Stimulated activated CD4-positive, alpha-beta T cell treated with anti-CD3 and anti-CD28 coated beads, Interleukin-15, amount 100 ng/mL, for 48 hours (primary cell): Measurements from ENCODE around the gene TBC1D32.
"Not testable (repeated sequence)": the region's sequence is repeated elsewhere in the genome, so short reads cannot be mapped to it uniquely, and the experiment has no call there.

Experiments
- DNase-seq, 2 donors: peaks; one replicate each; pipeline ENCODE4 v3.0.0-alpha.2; 2020; ENCODE audit warnings: low read depth in 2 of 2

The TBC1D32 gene, protein sequence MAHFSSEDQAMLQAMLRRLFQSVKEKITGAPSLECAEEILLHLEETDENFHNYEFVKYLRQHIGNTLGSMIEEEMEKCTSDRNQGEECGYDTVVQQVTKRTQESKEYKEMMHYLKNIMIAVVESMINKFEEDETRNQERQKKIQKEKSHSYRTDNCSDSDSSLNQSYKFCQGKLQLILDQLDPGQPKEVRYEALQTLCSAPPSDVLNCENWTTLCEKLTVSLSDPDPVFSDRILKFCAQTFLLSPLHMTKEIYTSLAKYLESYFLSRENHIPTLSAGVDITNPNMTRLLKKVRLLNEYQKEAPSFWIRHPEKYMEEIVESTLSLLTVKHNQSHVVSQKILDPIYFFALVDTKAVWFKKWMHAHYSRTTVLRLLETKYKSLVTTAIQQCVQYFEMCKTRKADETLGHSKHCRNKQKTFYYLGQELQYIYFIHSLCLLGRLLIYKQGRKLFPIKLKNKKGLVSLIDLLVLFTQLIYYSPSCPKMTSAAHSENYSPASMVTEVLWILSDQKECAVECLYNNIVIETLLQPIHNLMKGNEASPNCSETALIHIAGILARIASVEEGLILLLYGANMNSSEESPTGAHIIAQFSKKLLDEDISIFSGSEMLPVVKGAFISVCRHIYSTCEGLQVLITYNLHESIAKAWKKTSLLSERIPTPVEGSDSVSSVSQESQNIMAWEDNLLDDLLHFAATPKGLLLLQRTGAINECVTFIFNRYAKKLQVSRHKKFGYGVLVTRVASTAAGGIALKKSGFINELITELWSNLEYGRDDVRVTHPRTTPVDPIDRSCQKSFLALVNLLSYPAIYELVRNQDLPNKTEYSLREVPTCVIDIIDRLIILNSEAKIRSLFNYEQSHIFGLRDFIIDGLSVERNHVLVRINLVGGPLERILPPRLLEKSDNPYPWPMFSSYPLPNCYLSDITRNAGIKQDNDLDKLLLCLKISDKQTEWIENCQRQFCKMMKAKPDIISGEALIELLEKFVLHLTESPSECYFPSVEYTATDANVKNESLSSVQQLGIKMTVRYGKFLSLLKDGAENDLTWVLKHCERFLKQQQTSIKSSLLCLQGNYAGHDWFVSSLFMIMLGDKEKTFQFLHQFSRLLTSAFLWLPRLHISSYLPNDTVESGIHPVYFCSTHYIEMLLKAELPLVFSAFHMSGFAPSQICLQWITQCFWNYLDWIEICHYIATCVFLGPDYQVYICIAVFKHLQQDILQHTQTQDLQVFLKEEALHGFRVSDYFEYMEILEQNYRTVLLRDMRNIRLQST

DNA sequence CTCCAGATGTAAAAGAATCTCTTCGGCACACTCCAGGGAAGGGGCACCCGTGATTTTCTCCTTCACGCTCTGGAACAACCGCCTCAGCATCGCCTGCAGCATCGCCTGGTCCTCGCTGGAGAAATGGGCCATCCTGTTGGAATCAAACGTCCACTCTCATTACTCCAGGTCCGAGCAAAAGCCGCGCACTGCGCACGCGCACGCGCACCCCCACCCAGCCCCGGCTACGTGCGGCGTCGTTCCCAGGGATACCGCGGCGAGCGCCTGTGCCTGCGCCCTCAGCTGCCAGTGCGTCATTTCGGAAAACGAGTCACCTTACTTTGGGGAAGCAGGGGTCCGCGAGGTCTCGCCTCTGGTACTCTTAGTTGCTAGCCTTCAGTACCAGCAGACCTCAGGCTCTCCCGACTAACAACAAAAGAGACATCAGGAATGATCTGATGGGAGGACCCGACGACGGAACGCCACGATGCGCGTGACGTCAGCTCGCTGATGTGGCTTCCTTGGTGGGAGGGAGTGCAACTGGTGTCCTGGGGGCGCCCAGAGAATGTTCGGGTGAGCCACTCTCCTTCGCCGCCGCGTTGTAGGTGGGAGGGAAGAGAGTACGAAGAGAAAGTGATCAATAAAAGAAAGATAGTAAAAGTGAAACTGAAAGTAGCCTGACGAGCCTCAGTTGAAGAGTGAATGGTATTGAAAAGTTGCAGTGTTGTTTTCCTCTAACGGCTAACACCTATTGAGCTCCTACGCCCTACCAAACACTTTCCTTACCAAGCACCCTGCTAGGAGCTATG is at the start of gene TBC1D32:
Gene TBC1D32, minus strand, starts transcription at position 182 of the 788 bp plus-strand sequence. Its CDS starts 50 bp downstream, at position 132.
- peak; percentile 80 to 83 for DNase-seq

DNA sequence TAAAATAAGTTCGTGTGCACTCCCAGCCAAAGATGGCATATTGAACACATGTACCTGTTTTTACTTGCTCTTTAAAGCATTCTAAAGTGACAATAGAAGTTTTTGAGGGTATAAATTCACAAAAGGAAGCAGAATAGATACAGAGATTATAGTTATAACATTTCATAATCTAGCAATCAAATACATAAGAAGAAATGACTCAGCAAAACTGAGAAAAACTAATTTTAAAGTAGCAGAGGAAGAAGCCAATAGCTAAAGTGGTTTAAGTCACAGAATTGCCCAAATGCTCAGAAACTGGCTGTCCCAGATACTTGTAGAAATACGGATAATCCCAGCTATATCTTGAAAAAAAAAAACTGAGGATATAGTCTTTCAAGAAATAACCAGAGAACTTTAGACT is 49.2 kb upstream of the TBC1D32 start:
- no peak for DNase-seq

DNA sequence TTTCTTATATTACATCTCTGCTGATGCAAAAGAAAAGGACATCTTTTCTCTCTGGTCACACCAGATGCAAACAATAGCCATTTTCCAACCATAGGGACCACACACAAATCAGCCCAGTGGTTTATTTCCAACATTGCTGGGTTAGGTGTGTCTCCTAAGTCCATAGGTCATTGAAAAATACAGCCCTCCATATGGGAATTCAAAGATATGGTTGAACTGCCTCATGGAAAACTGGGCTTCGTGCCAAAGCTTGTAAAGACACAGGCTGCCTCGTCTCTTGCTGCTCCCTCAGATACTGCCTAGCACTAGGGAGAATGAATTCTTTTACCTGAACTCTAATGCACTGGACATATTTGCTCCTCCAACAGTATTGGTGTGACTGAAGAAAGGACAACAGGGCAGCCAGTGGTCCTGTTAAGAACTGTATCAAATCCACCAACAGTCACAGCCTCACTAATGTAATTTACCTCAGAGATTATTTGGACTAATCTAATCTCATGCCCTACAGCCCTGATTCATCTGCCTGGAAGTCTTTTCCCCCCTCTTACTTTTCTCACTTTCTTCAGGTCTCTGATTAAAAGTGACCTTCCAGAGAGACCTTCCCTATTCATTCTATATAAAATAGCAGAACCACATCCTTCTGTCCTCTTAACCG is 48.3 kb upstream of the TBC1D32 start:
- DNase-seq, result no peak

DNA sequence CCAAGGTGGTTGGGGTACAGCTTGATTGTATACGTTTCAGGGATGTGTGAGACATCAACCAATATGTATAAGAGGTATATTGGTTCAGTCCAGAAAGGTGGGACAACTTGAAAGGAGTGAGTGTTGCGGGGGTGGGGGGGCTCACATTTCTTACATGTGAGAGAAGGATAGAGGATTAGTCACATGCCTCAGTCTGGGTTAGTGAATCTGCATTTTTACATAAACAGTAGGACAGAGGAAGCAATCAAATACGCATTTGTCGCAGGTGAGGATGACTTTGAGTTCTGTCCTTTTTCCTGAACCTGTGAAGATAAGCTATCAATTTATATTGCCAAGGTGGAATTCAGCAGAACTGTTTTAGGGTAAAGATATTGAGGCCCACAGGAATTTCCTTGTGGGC is 42.1 kb upstream of the TBC1D32 start:
- no peak for DNase-seq

DNA sequence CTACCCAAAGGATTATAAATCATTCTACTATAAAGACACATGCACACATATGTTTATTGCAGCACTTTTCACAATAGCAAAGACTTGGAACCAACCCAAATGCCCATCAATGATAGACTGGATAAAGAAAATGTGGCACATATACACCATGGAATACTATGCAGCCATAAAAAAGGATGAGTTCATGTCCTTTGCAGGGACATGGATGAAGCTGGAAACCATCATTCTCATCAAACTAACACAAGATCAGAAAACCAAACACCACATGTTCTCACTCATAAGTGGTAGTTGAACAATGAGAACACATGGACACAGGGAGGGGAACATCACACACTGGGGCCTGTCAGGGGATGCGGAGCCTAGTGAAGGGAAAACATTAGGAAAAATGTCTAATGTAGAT is 39.9 kb upstream of the TBC1D32 start:
- DNase-seq, result not testable (repeated sequence)

DNA sequence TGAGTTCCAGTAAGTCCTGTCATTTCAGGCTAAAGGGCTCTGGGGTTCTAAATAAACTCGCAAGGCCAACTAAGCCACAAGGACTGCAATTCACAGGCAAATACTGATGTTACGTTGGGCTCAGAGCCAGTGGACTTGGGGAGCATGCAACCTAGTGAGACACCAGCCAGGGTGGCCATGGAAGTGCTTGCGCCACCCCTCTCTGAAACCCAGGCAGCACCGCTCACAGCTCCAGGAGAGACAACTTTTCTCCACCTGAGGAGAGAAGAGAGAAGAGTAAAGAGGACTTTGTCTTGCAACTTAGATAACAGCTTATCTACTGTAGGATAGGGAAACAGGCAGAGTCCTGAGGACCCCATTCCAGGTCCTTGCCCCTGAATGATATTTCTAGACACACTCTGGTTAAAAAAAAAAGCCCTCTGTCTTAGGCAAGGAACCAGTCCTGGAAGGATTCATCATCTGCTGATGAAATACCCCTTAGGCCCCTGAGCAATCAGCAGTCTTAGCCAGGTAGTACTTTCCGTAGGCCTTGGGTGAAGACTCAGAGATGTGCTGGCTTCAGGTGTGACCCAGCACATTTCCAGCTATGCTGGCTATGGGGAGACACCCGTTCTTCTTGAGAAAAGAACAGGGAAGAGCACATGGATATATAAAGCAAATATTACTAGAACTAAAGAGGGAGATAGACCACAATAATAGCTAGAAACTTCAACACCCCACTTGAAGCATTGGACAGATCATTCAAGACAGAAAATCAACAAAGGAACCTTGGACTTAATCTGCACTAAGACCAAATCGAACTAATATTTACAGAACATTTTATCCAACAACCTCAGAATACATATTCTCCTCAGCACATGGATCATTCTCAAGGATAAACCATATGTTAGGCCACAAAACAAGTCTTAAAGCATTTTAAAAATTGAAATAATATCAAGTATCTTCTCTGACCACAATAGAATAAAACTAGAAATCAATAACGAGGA is 31.5 kb upstream of the TBC1D32 start:
- DNase-seq, result no peak

DNA sequence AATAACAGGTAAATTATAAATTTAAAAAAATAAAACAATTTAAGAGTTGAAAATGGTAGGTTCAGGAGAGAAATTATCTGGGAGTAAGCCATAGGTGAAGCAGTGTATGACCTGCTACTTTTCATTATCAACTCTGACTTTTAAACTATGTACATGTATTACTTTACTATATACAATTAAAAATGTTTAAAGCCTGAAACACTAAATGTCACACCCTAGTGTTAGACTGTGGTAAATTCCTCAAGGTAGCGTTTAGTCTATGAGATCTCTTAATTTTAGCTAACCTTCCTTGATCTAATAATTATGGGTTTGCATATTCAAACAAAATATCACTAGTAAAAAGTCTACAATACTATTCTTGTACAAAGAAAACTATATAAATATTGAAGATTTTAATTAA is 22.3 kb upstream of the TBC1D32 start:
- no peak for DNase-seq

DNA sequence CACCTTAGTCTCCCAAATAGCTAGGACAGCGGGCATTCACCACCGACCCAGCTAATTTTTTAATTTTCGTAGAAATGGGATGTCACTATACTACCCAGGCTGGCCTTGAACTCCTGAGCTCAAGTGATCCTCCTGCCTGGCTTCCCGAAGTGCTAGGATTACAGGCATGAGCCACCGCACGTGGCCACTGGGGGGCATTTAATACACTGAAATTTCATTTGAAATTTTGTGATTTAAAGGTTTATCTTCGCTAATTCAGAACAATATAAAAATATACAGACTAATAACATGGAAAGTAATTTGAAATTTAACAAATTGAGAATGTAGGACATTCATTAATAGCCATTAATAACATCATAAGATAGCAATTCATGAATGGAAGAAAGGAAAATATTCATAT is 20.5 kb upstream of the TBC1D32 start:
- DNase-seq, result no peak

DNA sequence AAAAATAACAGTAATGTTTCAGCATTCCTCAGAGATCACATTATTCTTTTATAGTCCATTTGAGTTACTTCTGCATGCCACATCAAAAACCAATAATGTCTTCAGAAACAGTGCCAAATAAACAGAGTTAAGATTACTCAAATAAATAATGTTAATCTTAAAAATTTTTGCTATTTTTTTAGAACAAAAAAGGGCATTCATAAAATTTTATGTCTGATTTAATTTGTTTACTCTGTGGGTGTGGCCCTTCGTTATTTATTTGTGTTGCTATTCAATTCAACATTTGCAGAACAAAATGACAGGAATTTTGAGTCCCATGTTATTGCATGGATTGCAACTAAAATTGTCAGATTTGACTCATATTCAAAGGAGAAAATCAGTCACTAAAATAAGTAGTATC is 18.7 kb upstream of the TBC1D32 start:
- DNase-seq, result no peak

DNA sequence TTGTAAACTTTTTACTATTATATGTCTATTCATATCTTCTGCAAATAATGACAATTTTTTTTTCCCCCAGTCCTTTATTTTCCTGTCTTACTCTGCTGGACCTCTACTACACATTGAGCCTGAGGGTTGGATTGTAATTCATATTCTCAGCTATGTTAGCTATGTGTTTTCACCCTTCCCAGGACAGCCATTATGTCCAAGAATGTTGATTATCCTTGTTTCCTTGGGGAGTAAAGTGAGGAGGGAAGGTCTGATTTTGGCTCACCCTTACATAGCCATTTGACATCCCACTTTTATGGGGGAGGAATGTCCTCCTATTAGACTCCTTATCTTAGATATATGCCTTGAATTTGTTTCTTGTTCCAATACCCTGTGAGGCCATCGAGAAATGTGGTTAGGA is 17.6 kb upstream of the TBC1D32 start:
- DNase-seq, result no peak

DNA sequence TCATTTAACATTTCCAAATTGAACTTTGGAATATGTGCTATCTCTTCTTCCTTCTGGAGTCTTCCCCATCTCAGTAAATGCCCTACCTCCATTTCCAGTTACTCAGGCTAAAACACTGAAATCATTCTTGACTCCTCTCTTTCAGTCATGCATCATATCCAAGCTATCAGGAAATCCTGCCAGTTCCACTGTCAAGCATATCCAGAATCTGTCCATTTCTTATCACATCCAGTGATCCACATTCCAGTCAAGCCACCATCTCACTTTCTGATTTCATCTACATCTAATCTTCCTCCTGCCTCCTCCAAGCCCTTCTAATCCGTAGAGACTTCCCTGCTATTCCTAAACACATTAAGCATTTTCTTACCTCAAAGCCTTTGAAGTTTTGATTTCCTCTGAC is 15.3 kb upstream of the TBC1D32 start:
- DNase-seq, result no peak

DNA sequence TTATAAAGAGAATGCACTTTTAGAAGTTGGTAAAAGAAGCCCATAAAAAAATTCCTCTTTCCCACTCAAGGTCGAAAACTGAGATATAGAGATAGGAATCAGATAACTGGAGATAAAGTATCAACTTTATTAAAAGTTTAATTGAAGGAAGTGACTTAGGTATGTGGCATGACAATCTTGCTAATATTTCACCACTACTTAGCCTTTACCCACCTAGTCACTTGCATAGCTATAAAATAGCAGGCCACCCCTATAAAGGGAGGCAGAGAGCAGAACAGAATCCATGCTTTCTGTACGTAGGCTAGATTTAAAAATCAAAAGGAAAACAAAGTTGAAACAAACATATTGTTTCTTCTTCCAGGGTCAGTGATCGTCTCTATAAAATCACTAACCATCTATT is 13.2 kb upstream of the TBC1D32 start:
- DNase-seq, result no peak

DNA sequence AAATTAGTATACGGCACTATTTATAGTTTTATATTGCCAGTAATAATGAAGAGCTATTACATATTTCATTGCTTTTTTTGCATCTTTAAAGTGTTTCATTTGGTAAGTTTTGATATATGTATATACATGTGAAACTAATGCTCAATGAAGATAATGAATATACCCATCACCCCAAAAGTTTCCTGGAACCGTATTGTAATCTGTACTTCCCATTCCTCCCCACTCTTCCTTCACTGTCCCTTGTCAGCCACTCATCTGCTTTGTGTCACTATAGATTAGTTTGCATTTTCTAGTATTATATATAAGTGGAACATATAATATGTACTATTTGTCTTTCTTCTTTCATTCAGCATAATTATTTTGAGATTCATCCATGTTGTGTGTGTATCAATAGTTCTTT is 10.3 kb upstream of the TBC1D32 start:
- DNase-seq, result no peak

DNA sequence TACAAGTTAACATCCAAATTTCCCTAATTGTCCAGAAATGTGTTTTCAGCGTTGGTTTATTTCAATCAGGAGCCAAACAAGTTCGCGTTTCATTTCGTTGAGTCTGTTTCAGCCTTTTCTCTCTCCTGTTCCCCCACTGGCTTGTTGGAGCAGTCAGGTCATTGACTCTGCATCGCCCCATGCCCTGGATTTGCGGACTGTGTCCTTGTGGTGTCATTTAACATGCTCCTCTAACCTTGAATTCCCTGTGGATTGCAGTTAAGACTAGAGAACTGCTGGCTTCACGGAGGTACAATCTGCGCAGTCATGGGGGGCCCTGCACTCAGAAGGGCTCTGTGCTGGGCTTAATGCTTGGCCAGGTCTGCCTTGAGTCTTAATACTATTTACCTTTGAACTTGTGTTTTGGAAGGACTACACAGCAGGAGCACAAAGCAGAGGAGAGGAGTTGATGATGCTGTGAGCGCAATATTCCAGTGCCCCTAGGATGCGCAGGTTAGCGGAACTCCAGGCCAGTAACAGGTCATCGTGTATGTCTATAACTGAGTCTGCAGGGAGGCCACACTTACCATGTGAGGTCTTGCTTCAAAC is 5.5 kb upstream of the TBC1D32 start:
- DNase-seq, result no peak

DNA sequence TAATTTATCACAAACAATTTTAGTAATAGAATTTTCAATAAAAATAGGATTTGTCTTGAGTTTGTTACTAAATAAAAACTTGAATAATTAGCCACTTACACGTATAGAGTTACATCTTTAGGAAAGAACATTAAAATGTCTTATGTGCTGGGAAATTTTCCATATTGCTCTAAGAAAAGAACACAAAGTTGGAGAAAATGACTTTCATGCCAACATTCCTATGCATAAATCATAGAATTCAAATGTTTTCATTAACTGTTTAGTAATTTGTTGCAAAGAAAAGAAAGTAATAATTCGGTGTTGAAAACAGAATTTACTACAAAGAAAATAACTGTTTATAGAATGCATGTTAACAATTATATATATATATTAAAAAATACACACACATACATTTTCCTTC is 4.7 kb upstream of the TBC1D32 start:
- DNase-seq, result no peak

DNA sequence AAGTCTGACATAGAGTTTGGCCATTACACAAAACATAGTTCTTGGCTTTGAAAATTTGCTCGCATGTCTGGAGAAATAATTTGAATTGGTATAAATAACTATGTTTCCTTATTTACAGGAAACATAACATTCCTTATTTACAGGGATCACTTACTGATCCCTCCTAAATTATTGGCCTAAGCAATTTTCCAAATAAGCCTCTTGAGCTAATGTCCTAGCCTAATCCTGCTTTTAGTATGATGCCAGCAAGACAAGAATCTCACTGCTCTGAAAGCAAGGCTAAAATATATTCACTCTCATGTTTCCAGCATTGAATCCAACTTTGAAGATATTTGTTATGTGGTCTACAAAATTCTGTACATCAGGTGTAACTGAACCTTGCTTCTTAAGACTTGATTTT is 4.1 kb upstream of the TBC1D32 start:
- no peak for DNase-seq

DNA sequence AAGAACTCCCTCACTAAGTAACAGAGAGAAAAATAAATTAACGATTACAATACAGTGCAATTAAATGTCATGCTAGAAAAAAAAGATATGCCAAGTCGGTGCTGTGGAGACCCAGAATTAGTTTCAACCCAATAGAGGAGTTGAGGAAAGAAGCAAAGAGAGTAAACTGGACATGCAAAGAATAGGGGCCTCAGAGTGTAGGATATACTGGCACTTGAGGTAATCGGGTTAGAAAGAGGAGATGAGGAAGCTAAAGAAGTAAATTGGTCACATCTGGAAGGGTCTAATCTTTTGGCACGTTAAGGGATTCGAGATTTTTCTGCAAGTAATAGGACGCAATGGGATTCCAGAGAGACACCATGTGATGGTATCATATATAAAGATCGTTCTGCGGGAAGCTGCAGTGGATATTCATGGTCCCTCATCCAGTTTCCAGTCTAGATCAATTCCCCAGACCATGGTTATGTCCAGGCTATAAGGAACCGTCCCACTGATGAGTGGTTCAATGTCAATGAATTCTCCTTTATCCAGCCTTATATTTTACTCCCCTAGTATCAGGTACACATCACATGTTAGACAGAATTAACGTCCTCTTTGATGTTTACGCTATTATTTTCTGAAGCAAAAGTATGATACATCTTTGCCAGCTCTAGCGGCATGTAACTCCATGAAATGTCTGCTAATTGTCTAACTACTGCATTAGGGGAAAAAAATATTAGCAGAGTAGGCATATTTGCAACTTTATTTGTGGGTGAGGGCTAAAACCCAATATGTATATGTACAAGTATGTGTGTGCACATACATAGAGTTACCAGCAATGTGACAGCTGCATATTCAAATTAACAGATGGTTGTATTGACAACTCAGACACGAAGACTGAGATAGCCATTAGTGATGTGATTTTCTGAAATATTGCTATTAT is 1.1 kb upstream of the TBC1D32 start:
- no peak for DNase-seq

DNA sequence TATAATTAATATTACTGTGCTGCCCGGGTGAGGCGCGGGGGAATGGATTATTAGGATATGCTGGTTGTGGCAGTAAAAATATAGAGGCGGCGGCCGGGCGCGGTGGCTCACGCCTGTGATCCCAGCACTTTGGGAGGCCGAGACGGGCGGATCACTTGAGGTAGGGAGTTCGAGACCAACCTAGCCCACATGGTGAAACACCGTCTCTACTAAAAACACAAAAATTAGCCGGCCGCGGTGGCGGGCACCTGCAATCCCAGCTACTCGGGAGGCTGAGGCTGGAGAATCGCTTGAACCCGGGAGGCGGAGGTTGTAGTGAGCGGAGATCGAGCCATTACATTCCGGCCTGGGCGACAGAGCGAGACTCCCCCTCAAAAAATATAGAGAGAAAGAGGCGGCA is 586 bp downstream of the TBC1D32 start:
- not testable (repeated sequence) for DNase-seq
